GM18508 (cell line): ENCODE results near the gene SFMBT2.
"Not testable (repeated sequence)": the region's sequence is repeated elsewhere in the genome, so short reads cannot be mapped to it uniquely, and the experiment has no call there.

Experiments used
- ATAC-seq: cut with Tn5 transposase; IDR thresholded peaks from one replicate; pipeline ENCODE4 v1.9.1; 2021; ENCODE audit warnings: moderate number of reproducible peaks; ENCODE audit not compliant: insufficient read depth, unreplicated experiment

The SFMBT2 gene

DNA sequence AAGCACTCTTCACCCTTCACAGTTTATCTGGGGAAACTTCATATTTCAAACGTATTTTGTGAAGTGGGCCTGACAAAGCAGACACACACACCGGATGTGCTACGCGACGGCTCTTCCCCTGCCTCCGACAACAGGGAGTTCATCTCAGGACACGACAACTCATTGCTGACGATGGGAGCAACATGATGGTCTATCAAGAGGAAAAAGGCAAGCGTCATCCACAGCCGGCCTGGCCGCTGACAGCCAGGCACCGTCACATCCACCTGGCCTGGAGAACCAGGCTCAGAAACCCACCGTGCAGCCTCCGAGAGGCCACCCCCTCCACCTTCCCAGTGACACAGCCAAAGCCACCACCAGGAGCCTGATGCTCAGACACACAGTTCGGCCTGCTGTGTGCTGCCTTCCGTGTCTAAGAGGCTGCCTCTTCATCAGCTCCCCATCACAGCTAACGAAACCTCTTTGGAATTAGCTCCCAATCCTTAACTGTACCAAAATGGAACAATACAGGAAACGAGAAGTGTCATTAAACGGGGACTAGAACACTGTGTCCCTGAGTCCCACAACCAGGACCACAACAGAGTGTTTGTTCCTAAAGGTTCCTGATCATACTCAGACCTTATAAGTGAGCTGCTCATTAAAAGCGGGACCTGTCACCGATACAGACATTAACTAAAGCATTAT is 76.7 kb downstream of the SFMBT2 start:
- ATAC-seq, result no peak

DNA sequence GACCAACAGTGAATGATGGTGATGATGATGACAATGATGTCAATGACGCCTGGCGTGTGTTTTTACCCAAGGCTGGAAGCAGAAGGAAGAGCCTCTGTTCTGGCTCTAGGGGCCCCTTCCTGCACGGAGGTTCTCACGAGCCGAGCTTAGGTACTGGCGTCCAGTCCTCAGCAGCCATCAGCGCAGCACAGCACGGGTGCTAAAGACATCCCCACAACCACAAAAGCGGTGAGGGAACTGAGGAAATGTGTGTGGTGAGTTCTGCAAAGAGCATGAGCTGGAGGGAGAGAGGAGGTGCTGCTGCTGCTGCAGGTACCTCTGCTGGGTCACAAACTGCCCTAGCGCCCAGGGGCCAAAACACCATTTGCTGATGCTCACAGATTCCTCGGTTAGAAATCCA is 81.6 kb downstream of the SFMBT2 start:
- ATAC-seq, result no peak

DNA sequence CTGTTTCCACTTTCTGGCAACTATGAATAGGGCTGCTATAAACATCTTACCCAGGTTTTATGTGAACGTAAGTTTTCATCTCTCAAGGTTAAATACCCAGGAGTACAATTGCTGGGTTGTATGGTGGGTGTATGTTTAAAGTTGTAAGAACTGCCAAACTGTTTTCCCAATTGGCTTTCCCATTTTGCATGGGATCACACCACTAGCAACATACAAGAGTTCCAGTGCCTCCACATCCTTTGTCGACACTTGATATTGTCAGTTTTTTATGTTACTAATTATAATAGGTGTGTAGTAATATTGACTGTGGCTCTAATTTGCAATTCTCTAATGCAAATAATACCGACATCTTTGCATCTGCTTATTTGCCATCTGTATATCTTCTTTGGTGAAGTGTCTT is 82.9 kb downstream of the SFMBT2 start:
- no peak for ATAC-seq

DNA sequence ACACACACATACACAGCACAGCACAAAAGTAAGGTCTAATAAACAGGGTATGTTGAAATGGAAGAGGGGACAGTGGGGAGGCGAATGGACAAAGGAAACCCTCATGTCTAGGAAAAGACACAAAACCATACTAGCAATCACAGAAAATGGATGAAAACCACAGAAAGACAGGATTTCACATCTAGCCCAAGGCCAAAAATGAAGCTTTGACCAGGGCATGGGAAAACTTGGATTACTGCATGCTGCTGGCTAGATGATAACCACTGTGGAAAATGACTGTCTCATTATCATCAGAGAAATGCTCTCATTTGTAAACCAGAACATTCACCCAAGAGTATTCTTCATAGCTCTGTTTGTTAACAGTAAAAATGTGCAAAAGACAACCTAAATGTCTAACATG is 88.2 kb downstream of the SFMBT2 start:
- ATAC-seq, result no peak

DNA sequence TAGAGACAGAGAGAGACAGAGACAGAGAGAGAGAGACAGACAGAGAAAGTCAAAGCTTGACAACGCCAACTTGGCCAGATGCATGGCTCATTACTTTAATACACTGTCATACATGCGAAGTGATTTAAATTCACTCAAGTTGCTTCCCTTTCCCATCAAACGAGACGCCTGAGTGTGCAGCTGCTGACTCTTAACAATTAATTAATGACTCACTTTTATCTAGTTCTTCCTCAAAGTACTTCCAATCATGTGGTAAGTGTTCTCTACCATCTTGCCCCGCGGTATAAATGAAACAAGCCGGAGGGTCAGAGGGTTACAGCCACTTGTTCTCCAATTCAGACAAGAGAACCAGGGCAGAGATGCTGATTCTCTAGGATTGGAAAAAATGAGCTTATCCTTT is 90.8 kb downstream of the SFMBT2 start:
- no peak for ATAC-seq

GRCh38 chr10:7319632-7320031 is 91.2 kb downstream of the SFMBT2 start:
- no peak for ATAC-seq

DNA sequence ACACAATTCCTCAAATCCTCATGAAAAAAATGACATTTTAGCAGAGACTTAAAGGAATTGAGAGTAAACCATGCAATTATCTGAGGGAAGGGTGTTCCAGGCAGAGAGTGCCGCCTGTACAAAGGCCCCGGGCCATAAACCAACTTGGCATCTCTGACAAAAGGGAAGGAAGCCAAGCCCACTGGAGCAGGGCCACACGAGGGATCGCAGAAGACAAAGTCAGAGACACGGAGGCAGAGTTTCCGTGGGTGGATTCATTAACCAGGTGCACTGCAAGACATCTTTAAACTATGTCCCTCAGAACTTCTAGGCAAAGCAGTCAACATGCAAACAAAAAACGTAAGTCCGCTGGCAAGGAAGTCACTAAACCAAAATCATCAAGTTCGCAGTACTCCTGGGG is 92.0 kb downstream of the SFMBT2 start:
- no peak for ATAC-seq

DNA sequence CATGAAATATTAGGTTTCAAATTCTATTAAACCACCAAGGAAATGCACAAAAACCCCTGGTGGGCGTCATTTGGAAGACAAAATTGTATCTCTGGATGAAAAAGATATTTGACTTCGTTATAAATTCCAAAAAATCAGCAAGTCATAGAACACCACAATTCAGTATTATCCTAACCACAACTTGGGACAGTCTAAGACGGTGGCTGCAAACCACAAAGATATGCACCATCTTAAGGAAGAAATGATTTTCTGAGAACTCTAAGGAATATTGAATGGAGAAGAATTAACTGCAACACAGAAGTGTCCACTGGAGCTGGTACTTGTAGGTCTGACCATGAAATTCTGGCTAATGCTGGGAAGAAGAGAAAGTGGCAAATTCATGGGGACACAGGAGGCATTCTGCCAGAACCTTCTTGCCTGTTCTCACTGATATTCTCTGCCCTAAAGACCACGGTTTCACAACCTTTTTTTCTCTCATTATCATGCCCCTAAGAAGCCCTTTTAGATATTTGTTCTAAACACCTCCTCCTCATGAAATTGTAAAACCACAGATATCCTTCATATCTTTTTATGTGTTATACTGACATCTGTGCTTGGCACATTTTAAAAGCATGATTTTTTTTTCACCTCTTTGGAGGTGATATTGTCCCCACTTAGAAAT is 92.9 kb downstream of the SFMBT2 start:
- ATAC-seq, result no peak

GRCh38 chr10:7316839-7317238 is 94.0 kb downstream of the SFMBT2 start:
- no peak for ATAC-seq

- no peak for ATAC-seq
Observed at GRCh38 chr10:7315906-7316305, 94.9 kb downstream of the SFMBT2 start.

GRCh38 chr10:7314170-7314569 is 96.7 kb downstream of the SFMBT2 start:
- ATAC-seq, result no peak

DNA sequence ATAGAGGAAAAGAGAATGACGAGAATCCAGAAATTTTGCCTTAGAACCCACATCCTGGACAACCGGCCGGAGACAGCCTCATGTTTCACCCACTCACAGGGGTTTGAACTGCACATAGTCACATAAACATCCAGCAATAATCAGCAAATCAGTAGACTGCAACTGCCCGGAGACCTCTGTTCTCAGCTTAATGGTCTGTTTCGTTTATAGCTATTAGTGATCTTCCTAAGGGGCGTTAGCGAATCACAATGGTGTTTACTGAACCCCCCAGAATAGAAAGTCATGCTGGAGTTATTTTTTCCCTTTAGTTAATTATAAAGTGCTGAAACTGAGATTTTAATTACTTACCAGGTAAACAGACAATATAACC is 98.4 kb downstream of the SFMBT2 start:
- no peak for ATAC-seq

DNA sequence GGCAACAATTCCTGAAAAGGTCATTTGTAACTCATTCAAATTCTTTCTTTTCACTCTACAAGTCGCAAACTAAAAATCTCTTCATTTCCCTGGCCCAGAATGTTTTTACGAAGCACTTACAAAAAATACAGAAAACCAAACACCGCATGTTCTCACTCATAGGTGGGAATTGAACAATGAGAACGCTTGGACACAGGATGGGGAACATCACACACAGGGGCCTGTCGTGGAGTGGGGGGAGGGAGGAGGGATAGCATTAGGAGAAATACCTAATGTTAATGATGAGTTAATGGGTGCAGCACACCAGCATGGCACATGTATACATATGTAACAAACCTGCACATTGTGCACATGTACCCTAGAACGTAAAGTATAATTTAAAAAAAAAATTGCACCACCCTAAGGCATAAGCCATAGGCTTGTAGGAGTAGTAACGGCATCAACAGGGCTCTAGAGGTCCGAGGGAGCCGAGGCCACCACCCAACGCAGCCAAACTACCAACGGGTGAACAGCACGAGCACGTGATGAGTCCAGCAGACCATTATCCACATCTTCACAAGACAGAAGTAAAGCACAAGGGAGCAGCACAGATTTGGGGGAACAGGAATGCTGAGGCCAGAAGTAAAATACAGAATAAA is 98.9 kb downstream of the SFMBT2 start:
- ATAC-seq, result not testable (repeated sequence)

- ATAC-seq, result no peak
Observed at GRCh38 chr10:7311218-7311849, 99.5 kb downstream of the SFMBT2 start.

GRCh38 chr10:7310076-7310475 is 100.8 kb downstream of the SFMBT2 start:
- ATAC-seq, result no peak

DNA sequence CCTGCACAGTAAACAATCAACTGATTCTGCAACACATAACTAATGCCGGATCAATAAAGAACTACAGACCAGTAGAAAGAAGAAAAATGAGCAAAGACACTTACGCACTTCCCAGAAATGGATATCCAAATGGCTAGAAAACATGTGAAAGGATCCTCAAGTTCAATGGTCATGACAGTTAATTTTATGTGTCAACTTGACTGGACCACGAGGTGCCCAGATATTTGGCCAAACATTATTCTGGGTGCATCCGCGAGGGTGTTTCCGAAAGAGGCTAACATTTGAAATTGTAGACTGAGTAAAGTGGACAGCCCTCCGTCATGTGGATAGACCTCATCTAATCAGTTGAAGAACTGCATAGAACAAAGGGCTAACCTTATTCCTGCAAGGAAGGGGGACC is 102.0 kb downstream of the SFMBT2 start:
- no peak for ATAC-seq

GRCh38 chr10:7306616-7307015 is 104.2 kb downstream of the SFMBT2 start:
- ATAC-seq, result no peak

- ATAC-seq, result no peak
Observed at GRCh38 chr10:7306147-7306546, 104.7 kb downstream of the SFMBT2 start.

- no peak for ATAC-seq
Observed at GRCh38 chr10:7305053-7305452, 105.8 kb downstream of the SFMBT2 start.

DNA sequence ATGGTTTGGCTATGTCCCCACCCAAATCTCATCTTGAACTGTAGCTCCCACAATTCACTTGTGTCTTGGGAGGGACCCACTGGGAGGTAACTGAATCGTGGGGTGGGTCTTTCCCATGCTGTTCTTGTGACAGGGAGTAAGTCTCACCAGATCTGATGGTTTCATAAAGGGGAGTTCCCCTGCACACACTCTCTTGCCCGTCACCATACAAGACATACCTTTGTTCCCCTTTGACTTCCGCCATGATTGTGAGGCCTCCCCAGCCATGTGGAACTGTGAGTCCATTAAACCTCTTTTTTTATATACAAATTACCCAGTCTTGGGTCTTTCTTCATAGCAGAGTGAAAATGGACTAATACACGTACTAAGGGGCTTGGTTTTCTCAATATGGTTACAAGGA is 106.7 kb downstream of the SFMBT2 start:
- ATAC-seq, result no peak

DNA sequence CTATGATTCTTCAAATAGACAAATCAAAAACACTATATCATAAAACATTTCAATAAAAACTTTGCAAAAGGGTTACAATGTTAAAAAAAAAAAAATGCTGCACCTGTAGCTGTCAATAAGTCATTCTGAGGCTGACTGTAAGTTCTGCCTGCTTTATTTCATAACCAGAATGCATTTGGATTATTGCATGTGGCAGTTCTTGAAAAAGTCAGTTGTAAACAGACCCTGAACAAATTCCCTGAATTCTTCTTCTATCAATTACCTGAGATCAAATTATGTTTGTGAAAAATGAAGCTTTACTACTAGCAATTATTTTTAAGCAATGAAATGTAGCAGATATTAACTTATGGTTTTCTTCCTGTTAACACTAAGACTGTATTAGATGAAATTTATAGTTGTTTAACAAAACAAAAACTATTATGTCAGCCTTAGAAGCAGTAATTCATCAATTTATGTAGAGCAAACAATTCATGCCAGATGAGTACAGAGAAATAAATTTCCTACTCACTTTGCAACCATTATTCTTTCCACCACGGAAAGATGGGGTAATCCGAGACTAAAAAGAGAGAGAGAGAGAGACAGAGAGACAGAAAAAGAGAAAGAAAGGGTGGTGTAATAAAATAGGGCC is 107.8 kb downstream of the SFMBT2 start:
- no peak for ATAC-seq
